Astrocyte of the spinal cord (primary cell): ENCODE measurements around the gene GIPC3.
"Not testable (repeated sequence)": the region's sequence is repeated elsewhere in the genome, so short reads cannot be mapped to it uniquely, and the experiment has no call there.

ENCODE experiments used
- DNase-seq: peaks from one replicate; pipeline ENCODE4 v3.0.0; 2011; ENCODE audit warnings: low read depth, low spot score
- H3K4me3 ChIP-seq: 2 replicates; pipeline ENCODE4 v1.5.1; 2011; ENCODE audit warnings: low read depth, mild to moderate bottlenecking, low read length, moderate library complexity
- in situ Hi-C: cut with HindIII; loops from 2 replicates; pipeline ENCODE4 v1.10.0; 2017; ENCODE audit warnings: low sequenced_read_pairs
- TF ChIP-seq, protein P1 (sequence below): IDR thresholded peaks from 2 replicates; pipeline ENCODE4 v1.5.1; 2012; ENCODE audit warnings: low read depth, mild to moderate bottlenecking, low read length, inconsistent platforms

The GIPC3 gene

DNA sequence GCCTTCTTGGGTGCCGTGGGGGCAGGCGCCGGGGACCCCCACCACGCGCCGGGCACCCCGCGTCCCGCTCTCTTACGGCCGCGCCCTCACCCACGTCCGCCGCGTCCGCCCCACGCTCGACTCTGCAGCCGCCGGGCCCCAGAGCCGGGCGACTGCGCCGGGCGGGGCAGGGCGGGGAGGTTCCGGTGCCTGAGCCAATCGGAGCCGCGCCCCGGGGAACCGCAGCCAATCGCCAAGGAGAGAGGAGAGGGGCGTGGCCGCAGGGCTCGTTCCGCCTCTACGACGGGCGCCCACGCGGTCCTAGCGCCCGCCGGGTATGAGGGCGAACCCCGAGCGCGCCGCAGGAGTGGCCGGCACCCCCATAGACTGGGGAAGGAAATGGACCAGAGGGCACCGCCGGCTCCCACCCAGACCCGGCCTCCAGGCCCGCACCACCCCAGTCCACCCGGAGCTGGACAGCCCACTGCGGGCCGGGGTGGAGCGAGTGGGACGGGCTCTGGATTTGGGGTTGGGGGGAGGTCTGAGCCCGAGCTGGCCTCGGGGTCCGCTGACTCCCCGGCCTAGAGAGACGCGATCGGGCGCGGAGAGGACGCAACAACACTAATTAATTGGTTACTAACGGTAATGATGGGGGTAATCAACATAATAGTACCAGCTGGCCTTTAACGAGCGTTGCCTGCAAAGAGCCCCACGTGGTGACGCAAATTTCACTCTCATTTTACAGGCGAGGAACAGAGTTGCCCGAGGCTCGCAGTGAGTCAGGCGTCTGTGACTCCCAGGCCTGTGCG is 27.6 kb upstream of the GIPC3 start, which contains the start of gene MFSD12:
Gene MFSD12 (minus strand): TSS at position 126 of the 788 bp plus-strand sequence. CDS start 183 bp downstream, outside the sequence.
- H3K4me3 ChIP-seq = peak within 1 kb of the TSS; percentile 64
- TF ChIP-seq, protein P1, sequence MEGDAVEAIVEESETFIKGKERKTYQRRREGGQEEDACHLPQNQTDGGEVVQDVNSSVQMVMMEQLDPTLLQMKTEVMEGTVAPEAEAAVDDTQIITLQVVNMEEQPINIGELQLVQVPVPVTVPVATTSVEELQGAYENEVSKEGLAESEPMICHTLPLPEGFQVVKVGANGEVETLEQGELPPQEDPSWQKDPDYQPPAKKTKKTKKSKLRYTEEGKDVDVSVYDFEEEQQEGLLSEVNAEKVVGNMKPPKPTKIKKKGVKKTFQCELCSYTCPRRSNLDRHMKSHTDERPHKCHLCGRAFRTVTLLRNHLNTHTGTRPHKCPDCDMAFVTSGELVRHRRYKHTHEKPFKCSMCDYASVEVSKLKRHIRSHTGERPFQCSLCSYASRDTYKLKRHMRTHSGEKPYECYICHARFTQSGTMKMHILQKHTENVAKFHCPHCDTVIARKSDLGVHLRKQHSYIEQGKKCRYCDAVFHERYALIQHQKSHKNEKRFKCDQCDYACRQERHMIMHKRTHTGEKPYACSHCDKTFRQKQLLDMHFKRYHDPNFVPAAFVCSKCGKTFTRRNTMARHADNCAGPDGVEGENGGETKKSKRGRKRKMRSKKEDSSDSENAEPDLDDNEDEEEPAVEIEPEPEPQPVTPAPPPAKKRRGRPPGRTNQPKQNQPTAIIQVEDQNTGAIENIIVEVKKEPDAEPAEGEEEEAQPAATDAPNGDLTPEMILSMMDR = no peak
- in situ Hi-C loops = no loop called here
- DNase-seq = peak; percentile 92

DNA sequence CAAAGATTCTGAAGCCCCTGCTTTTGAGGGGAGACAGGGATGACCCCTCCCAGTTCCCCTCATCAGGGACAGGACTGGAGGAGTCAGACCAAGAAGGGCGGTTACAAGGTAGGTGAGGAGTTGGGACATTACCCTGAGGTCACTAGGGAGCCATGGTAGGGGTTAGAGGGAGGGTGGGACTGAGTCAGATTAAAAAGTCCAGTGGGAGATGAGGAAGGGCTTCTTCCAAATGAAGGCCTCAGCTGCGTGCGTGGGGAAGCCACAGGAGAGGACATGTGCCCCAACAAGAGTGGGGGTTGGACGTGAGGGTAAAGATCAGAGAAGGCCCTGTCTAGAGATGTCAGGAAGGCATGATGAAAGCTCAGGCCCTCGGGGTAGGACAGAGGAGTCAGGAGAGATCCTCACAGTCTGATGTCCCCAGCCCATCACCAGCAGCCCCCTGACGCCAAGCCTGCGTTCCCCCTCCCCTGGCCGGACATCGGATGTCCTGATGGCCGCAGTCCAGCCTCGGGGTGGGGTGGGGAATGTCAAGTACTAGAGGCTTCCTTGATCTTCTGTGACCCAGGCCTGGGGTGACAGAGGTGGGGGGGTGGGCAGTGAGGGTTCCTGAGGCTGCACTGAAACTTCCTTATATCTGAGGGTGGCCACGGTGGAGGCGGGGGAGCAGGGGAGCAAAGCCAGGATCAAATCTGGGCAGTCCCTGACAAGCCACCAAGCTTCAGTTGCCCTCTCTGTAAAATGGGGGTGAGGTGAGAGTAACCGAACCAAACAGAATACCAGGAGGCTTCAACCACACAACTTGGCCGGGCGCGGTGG is 21.4 kb upstream of the GIPC3 start:
- TF ChIP-seq, protein P1 = no peak
- no peak overlapping the region for H3K4me3 ChIP-seq
- in situ Hi-C loops = no loop called here
- no peak for DNase-seq

DNA sequence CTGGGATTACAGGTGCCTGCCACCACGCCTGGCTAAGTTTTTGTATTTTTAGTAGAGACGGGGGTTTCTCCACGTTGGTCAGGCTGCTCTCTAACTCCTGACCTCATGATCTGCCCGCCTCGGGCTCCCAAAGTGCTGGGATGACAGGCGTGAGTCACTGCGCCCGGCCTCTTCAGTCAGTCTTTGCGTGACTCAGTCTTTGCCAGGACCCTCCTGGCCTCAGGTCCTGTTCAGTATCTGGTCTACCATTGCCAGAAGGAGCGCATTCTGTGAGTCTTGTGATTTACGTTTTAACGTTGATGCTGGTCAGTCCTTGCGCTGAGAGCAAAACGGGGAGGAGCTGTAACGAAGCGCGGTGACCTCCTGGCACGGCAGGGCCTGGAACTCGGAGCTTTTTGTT is 20.1 kb upstream of the GIPC3 start:
- H3K4me3 ChIP-seq = no peak overlapping the region
- in situ Hi-C loops = no loop called here
- TF ChIP-seq, protein P1 = no peak
- DNase-seq = peak; percentile 38

- DNase-seq, in situ Hi-C loops, H3K4me3 ChIP-seq: not testable (repeated sequence)
Measured at GRCh38 chr19:3570042-3570441, 15.2 kb upstream of the GIPC3 start.

GRCh38 chr19:3570606-3571011 is 14.7 kb upstream of the GIPC3 start:
- no peak overlapping the region for H3K4me3 ChIP-seq
- DNase-seq = no peak
- in situ Hi-C loops = no loop called here
- TF ChIP-seq, protein P1 = no peak

DNA sequence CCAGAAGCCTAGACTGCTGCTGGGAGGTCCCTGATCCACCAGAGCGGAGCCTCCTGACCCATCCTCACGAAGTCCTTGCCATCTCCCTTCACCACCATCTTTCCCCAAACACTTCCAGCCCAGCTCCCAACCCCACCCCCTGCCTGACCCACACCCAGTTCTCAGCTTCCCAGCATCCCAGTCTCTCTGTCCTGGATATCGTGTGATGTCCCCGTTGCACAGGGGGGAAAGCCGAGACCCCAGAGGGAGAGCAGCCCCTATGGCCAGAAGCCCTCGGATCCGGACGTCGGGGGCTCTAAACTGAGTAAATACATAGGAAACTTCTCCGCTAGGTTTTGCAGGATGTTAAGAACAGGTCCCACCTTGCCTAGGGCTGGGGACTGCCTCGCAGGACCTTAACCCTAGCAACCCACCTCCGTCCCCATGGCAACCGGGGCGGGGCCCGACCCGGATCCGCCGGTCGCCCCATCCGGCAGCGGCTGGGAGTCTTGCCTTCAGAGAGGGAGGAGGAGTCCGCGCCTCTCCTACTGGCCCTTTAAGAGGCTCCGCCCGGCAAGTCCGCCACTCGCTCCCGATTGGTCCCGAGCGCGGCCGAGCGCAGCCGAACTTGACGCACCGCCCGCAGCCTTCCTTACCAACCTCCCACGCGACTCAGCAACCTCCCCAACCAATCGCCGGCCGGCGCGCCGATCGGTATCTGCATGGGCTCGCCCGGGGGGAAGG is 13.0 kb upstream of the GIPC3 start:
- H3K4me3 ChIP-seq = peak overlapping the region; percentile 62
- TF ChIP-seq, protein P1 = no peak
- peak; percentile 100 for DNase-seq
- in situ Hi-C loops = no loop called here
